IMR-90 (cell line): ENCODE measurements around the gene ADPRM. TPM values are rescaled to one million over a fixed set of nuclear protein-coding genes. Genes with fewer than 3 reads are reported as not detected.

Source experiments
- ATAC-seq: fragments of 200-7000 bp; cut with Tn5 transposase; 2 replicates; pipeline ENCODE4 v1.9.1; 2020; ENCODE audit warnings: low read depth, mild to moderate bottlenecking, moderate library complexity
- BruUV-seq: library from RNA; stranded (reverse); fragments of 400-500 nt; replicated peaks from 2 replicates; lab custom pipeline; 2021; lab: Mats Ljungman, UMichigan
- CTCF ChIA-PET: fragments of 300-600 bp; formaldehyde crosslinking; extraction: SDS; loops from one replicate; lab custom pipeline; 2021; ENCODE audit warnings: antibody characterized with exemption; lab: Yijun Ruan, JAX
- POLR2A ChIA-PET: fragments of 300-600 bp; sonication (Branson Sonifier 250); formaldehyde crosslinking; loops from one replicate; lab custom pipeline; 2022; ENCODE audit warnings: antibody characterized with exemption; ENCODE audit not compliant: unreplicated experiment; lab: Charles Lee
- DNase-seq: peaks from one replicate; pipeline ENCODE4 v3.0.0; 2013
- H2AFZ ChIP-seq: replicated peaks from 2 replicates; pipeline ENCODE3; 2013; ENCODE audit warnings: low read length, mild to moderate bottlenecking; ENCODE audit not compliant: poor library complexity
- H2AK5ac ChIP-seq: 2 replicates; pipeline ENCODE4 v1.6.1; 2013; ENCODE audit warnings: low read depth, low read length, inconsistent platforms
- H2AK9ac ChIP-seq: replicated peaks from 2 replicates; pipeline ENCODE3; 2013; ENCODE audit warnings: mild to moderate bottlenecking, low read depth, low read length, moderate library complexity; ENCODE audit not compliant: poor library complexity
- H2BK120ac ChIP-seq: 2 replicates; pipeline ENCODE4 v1.6.1; 2013; ENCODE audit warnings: low read depth, low read length, inconsistent platforms
- H2BK15ac ChIP-seq: 3 replicates; pipeline ENCODE4 v1.6.1; 2013; ENCODE audit warnings: low read depth, low read length, inconsistent platforms
- H2BK20ac ChIP-seq: 2 replicates; pipeline ENCODE4 v1.6.1; 2013; ENCODE audit warnings: low read depth, mild to moderate bottlenecking, inconsistent platforms, low read length, moderate library complexity
- H2BK5ac ChIP-seq: 2 replicates; pipeline ENCODE4 v1.6.1; 2013; ENCODE audit warnings: mild to moderate bottlenecking, low read depth, low read length, inconsistent platforms; ENCODE audit not compliant: poor library complexity, severe bottlenecking
- H3K14ac ChIP-seq: replicated peaks from 2 replicates; pipeline ENCODE4 v1.6.1; 2013; ENCODE audit warnings: low read depth, low read length, inconsistent platforms
- H3K18ac ChIP-seq: 2 replicates; pipeline ENCODE4 v1.6.1; 2013; ENCODE audit warnings: low read depth, low read length, control low read depth
- H3K23ac ChIP-seq: 2 replicates; pipeline ENCODE4 v1.6.1; 2013; ENCODE audit warnings: low read depth, low read length, inconsistent platforms
- H3K27ac ChIP-seq: 2 replicates; pipeline ENCODE4 v1.5.1; 2013; ENCODE audit warnings: mild to moderate bottlenecking, control low read depth, low read length; ENCODE audit not compliant: insufficient read depth
- H3K27me3 ChIP-seq: 2 replicates; pipeline ENCODE4 v1.6.1; 2013; ENCODE audit warnings: low read length; ENCODE audit not compliant: control insufficient read depth, insufficient read depth
- H3K36me3 ChIP-seq: 2 replicates; pipeline ENCODE4 v1.6.1; 2013; ENCODE audit warnings: low read length, mixed read lengths; ENCODE audit not compliant: control insufficient read depth, insufficient read depth
- H3K4ac ChIP-seq: 2 replicates; pipeline ENCODE4 v1.6.1; 2013; ENCODE audit warnings: low read depth, low read length, inconsistent platforms
- H3K4me1 ChIP-seq: 2 replicates; pipeline ENCODE4 v1.6.1; 2013; ENCODE audit warnings: low read length, mixed read lengths; ENCODE audit not compliant: control insufficient read depth, insufficient read depth
- H3K4me2 ChIP-seq: 2 replicates; pipeline ENCODE4 v1.6.1; 2013; ENCODE audit warnings: low read depth, mild to moderate bottlenecking, control low read depth, low read length, moderate library complexity
- H3K4me3 ChIP-seq: 2 replicates; pipeline ENCODE4 v1.5.1; 2013; ENCODE audit warnings: low read depth, mild to moderate bottlenecking, control low read depth, low read length, moderate library complexity; ENCODE audit not compliant: insufficient read depth
- H3K56ac ChIP-seq: 2 replicates; pipeline ENCODE4 v1.6.1; 2013; ENCODE audit warnings: low read length, inconsistent platforms; ENCODE audit not compliant: insufficient read depth; ENCODE audit errors: extremely low read depth
- H3K79me1 ChIP-seq, 2 experiments: 2 replicates each; pipeline ENCODE4 v1.6.1; 2013; ENCODE audit warnings: low read length in 2 of 2, inconsistent platforms in 1 of 2, low read depth in 1 of 2
- H3K9ac ChIP-seq: 2 replicates; pipeline ENCODE4 v1.6.1; 2013; ENCODE audit warnings: low read depth, low read length, control low read depth
- H3K9me1 ChIP-seq: 2 replicates; pipeline ENCODE4 v1.6.1; 2013; ENCODE audit warnings: low read length, inconsistent platforms; ENCODE audit not compliant: insufficient read depth
- H3K9me3 ChIP-seq: 2 replicates; pipeline ENCODE4 v1.6.1; 2013; ENCODE audit warnings: low read length; ENCODE audit not compliant: control insufficient read depth, insufficient read depth
- H4K20me1 ChIP-seq: 2 replicates; pipeline ENCODE4 v1.6.1; 2013; ENCODE audit warnings: low read length, inconsistent platforms; ENCODE audit not compliant: insufficient read depth
- H4K5ac ChIP-seq: 2 replicates; pipeline ENCODE4 v1.6.1; 2013; ENCODE audit warnings: mild to moderate bottlenecking, low read depth, low read length, control low read depth
- H4K8ac ChIP-seq, 2 experiments: 2 replicates each; pipeline ENCODE4 v1.6.1; 2013; ENCODE audit warnings: low read depth in 2 of 2, low read length in 2 of 2, control low read depth in 1 of 2, inconsistent platforms in 1 of 2
- H4K91ac ChIP-seq: 2 replicates; pipeline ENCODE4 v1.6.1; 2013; ENCODE audit warnings: low read depth, low read length, inconsistent platforms; ENCODE audit not compliant: insufficient read depth
- BHLHE40 ChIP-seq: fragments of 150-350 bp; IDR thresholded peaks from 2 replicates; pipeline ENCODE4 v1.6.1; 2016; ENCODE audit warnings: mild to moderate bottlenecking, low read depth, low read length
- CEBPB ChIP-seq: IDR thresholded peaks from 2 replicates; pipeline ENCODE4 v1.6.1; 2012; ENCODE audit warnings: low read depth, low read length, improper control_type of control experiment
- CHD1 ChIP-seq: IDR thresholded peaks from 2 replicates; pipeline ENCODE4 v1.6.1; 2012; ENCODE audit warnings: low read depth, low read length, improper control_type of control experiment
- FOS ChIP-seq: fragments of 150-350 bp; IDR thresholded peaks from 2 replicates; pipeline ENCODE4 v1.6.1; 2016; ENCODE audit warnings: low read depth, low read length
- MAZ ChIP-seq: IDR thresholded peaks from 2 replicates; pipeline ENCODE4 v1.6.1; 2012; ENCODE audit warnings: low read depth, mild to moderate bottlenecking, low read length, improper control_type of control experiment, moderate library complexity, borderline replicate concordance
- MXI1 ChIP-seq: IDR thresholded peaks from 2 replicates; pipeline ENCODE4 v1.6.1; 2012; ENCODE audit warnings: low read depth, mild to moderate bottlenecking, low read length, moderate library complexity, borderline replicate concordance
- NFE2L2 ChIP-seq: fragments of 150-350 bp; IDR thresholded peaks from 2 replicates; pipeline ENCODE4 v1.6.1; 2016; ENCODE audit warnings: low read depth, mild to moderate bottlenecking, low read length
- POLR2A ChIP-seq: IDR thresholded peaks from 2 replicates; pipeline ENCODE4 v1.6.1; 2012; ENCODE audit warnings: mild to moderate bottlenecking, low read depth, low read length
- RAD21 ChIP-seq: IDR thresholded peaks from 2 replicates; pipeline ENCODE4 v1.6.1; 2012; ENCODE audit warnings: low read length, improper control_type of control experiment
- RFX5 ChIP-seq: IDR thresholded peaks from 2 replicates; pipeline ENCODE4 v1.8.0; 2012; ENCODE audit warnings: low read depth, mild to moderate bottlenecking, low read length, moderate library complexity
- SMC3 ChIP-seq: fragments of 150-350 bp; IDR thresholded peaks from 2 replicates; pipeline ENCODE4 v1.6.1; 2016; ENCODE audit warnings: low read depth, mild to moderate bottlenecking, antibody characterized with exemption, low read length, moderate library complexity
- WGBS, 2 experiments: methylation state at CpG; one replicate each; pipeline versions ENCODE4 v1.1.5 to v1.1.7; 2013; ENCODE audit warnings: missing lambda C conversion rate in 2 of 2; ENCODE audit not compliant: insufficient read length in 1 of 2; ENCODE audit errors: extremely low coverage in 2 of 2; 5-methylcytosine and 5-hydroxymethylcytosine counted together
- dilution Hi-C: fragments of 300-500 bp; cut with HindIII; formaldehyde crosslinking; loops from one replicate; pipeline ENCODE4 v1.14.3; 2018; ENCODE audit warnings: low sequenced_read_pairs; ENCODE audit not compliant: unreplicated experiment
- in situ Hi-C: fragments of 300-500 bp; cut with MboI; formaldehyde crosslinking; loops from 3 replicates; pipeline ENCODE4 v1.14.3; 2019; ENCODE audit warnings: low sequenced_read_pairs, inconsistent platforms, mixed read lengths
- intact Hi-C: fragments of 100-400 bp; cut with micrococcal nuclease; formaldehyde crosslinking; loops from 2 replicates; pipeline ENCODE4 v1.10.0; 2022
- polyA plus RNA-seq, 3 experiments: library from polyadenylated mRNA; depleted of rRNA; stranded (reverse); fragments of >200 nt; gene quantifications; 2 replicates each; pipeline ENCODE4 v1.2.3, GENCODE V29; 2012; ENCODE audit warnings: low replicate concordance in 1 of 3
- total RNA-seq: library from RNA; depleted of rRNA; stranded (reverse); fragments of >200 nt; gene quantifications from 2 replicates; pipeline ENCODE4 v1.2.3, GENCODE V29; 2012
- TF ChIP-seq, protein P1 (sequence below): fragments of 150-350 bp; IDR thresholded peaks from 2 replicates; pipeline ENCODE4 v1.6.1; 2016; ENCODE audit warnings: low read depth, mild to moderate bottlenecking, low read length, moderate library complexity, borderline replicate concordance
- TF ChIP-seq, protein P2 (sequence below): conservative IDR thresholded peaks from 2 replicates; pipeline ENCODE4 v1.5.1; 2012; ENCODE audit warnings: mild to moderate bottlenecking, low read depth, low read length, improper control_type of control experiment

ADPRM gene
- total and polyA plus RNA-seq, 2 of the 4 experiments (the other 2 are of a cell fraction), result 7.4 to 12.2 TPM

DNA sequence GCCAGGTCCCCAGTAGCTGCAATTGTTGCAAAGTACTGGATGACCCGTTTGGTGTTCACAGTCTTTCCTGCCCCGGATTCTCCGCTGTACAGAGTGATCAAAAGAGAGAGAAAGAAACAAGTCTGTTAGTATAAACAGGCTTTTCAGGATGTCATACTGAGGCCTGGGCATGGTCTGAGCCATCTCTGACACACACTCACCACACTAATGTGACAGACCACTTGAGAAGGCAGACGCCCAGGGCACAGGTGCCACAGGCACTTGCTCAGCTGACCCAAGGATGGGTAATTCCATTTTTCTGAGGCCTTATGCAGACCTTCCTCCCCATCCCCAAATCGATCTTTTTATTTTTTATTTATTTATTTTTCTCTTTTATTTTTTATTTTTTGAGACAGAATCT is 47.8 kb upstream of the ADPRM start:
- H3K23ac ChIP-seq, result no peak overlapping the region; the same call in 1 of the 2 replicates
- H2AK5ac ChIP-seq, result no peak overlapping the region
- BruUV-seq, result no TSS peak
- H3K9ac ChIP-seq, result no peak overlapping the region
- in situ Hi-C loops, result loop anchor here (5.0 to 25.0 kb wide), 3 partner anchors 85 to 1338 kb away; partner anchors contain the start of genes TMEM220 and ZNF18
- 0 out of 2 replicates have a peak overlapping the region, but pooled peaks have one; percentile 32 for H2BK120ac ChIP-seq
- TF ChIP-seq MXI1, result no peak
- no peak for TF ChIP-seq CEBPB
- TF ChIP-seq SMC3, result no peak
- TF ChIP-seq MAZ, result no peak
- no peak for TF ChIP-seq POLR2A
- no peak for TF ChIP-seq FOS
- TF ChIP-seq, protein P1, sequence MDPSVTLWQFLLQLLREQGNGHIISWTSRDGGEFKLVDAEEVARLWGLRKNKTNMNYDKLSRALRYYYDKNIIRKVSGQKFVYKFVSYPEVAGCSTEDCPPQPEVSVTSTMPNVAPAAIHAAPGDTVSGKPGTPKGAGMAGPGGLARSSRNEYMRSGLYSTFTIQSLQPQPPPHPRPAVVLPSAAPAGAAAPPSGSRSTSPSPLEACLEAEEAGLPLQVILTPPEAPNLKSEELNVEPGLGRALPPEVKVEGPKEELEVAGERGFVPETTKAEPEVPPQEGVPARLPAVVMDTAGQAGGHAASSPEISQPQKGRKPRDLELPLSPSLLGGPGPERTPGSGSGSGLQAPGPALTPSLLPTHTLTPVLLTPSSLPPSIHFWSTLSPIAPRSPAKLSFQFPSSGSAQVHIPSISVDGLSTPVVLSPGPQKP, result no peak
- no peak for TF ChIP-seq NFE2L2
- TF ChIP-seq, protein P2, sequence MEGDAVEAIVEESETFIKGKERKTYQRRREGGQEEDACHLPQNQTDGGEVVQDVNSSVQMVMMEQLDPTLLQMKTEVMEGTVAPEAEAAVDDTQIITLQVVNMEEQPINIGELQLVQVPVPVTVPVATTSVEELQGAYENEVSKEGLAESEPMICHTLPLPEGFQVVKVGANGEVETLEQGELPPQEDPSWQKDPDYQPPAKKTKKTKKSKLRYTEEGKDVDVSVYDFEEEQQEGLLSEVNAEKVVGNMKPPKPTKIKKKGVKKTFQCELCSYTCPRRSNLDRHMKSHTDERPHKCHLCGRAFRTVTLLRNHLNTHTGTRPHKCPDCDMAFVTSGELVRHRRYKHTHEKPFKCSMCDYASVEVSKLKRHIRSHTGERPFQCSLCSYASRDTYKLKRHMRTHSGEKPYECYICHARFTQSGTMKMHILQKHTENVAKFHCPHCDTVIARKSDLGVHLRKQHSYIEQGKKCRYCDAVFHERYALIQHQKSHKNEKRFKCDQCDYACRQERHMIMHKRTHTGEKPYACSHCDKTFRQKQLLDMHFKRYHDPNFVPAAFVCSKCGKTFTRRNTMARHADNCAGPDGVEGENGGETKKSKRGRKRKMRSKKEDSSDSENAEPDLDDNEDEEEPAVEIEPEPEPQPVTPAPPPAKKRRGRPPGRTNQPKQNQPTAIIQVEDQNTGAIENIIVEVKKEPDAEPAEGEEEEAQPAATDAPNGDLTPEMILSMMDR, result no peak
- no peak for TF ChIP-seq RFX5
- no peak for TF ChIP-seq BHLHE40
- no peak for TF ChIP-seq CHD1
- no peak for TF ChIP-seq RAD21
- WGBS, 2 experiments, result no CpG with 5 or more reads among the region's 5 CpGs
- no peak overlapping the region for H3K4me2 ChIP-seq
- no peak overlapping the region for H3K14ac ChIP-seq
- no peak overlapping the region for H3K18ac ChIP-seq
- no peak overlapping the region for H3K27ac ChIP-seq
- no peak overlapping the region for H2AFZ ChIP-seq
- no peak overlapping the region for H4K5ac ChIP-seq
- ATAC-seq (no peak), DNase-seq (no peak)
- no peaks in the 10 kb centered on the region for H4K20me1 ChIP-seq
- dilution Hi-C loops, result no loop called here
- ChIA-PET POLR2A (no interaction called here), CTCF (interaction anchor here (0.9 kb wide), 1 partner anchor 195 kb away, joined by 3 read pairs; no protein-coding TSS in a partner anchor)
- no peaks in the 10 kb centered on the region; the same call in 1 of the 2 replicates for H3K4me1 ChIP-seq
- no peak overlapping the region for H2BK15ac ChIP-seq
- intact Hi-C loops, result loop anchor here (5.0 kb wide), 4 partner anchors 33 to 1338 kb away; partner anchors contain the start of genes ADPRM and SCO1
- no peak overlapping the region for H3K4me3 ChIP-seq
- H3K27me3 ChIP-seq, result no peaks in the 10 kb centered on the region
- no peak overlapping the region for H2AK9ac ChIP-seq
- H3K4ac ChIP-seq, result no peak overlapping the region
- no peak overlapping the region for H4K8ac ChIP-seq
- no peaks in the 10 kb centered on the region for H3K9me1 ChIP-seq
- H3K56ac ChIP-seq, result no peak overlapping the region
- no peak overlapping the region for H4K91ac ChIP-seq
- H3K36me3 ChIP-seq, result no peaks in the 10 kb centered on the region
- H2BK5ac ChIP-seq, result no peak overlapping the region
- H3K9me3 ChIP-seq, result no peaks in the 10 kb centered on the region
- H2BK20ac ChIP-seq, result peak overlapping the region; percentile 60; the same call in 1 of the 2 replicates
- H3K79me1 ChIP-seq, result no peaks in the 10 kb centered on the region
